DMS 273 (cell line): ENCODE results near the gene IRF2BPL.

Source experiments
- DNase-seq: peaks from one replicate; lab custom pipeline; 2025; ENCODE audit not compliant: unreplicated experiment; lab: John Stamatoyannopoulos, UW

Gene IRF2BPL

GRCh38 chr14:77028384-77029231, at the start of gene IRF2BPL:
TSS of gene IRF2BPL (minus strand) at chr14:77028708. CDS start at chr14:77027792, 916 bp downstream.
- DNase-seq, result peak; percentile 98

GRCh38 chr14:77077040-77077439, 48.5 kb upstream of the IRF2BPL start:
- no peak for DNase-seq

GRCh38 chr14:77076113-77076631, 47.7 kb upstream of the IRF2BPL start:
- no peak for DNase-seq

- DNase-seq, result no peak
Measured at GRCh38 chr14:77074969-77075368, 46.5 kb upstream of the IRF2BPL start.

GRCh38 chr14:77071938-77072388, 43.5 kb upstream of the IRF2BPL start:
- no peak for DNase-seq

- DNase-seq, result no peak
Measured at GRCh38 chr14:77069551-77069950, 41.0 kb upstream of the IRF2BPL start.

GRCh38 chr14:77068517-77069200, 40.2 kb upstream of the IRF2BPL start:
- no peak for DNase-seq

- peak; percentile 89 for DNase-seq
Measured at GRCh38 chr14:77067632-77068516, 39.4 kb upstream of the IRF2BPL start.

GRCh38 chr14:77066578-77067172, 38.2 kb upstream of the IRF2BPL start:
- no peak for DNase-seq

GRCh38 chr14:77065851-77066577, 37.5 kb upstream of the IRF2BPL start:
- no peak for DNase-seq

- DNase-seq, result peak; percentile 80
Measured at GRCh38 chr14:77064521-77065178, 36.1 kb upstream of the IRF2BPL start.

GRCh38 chr14:77063571-77064171, 35.2 kb upstream of the IRF2BPL start:
- DNase-seq, result peak; percentile 88

GRCh38 chr14:77062261-77062660, 33.8 kb upstream of the IRF2BPL start:
- no peak for DNase-seq

GRCh38 chr14:77061630-77062257, 33.2 kb upstream of the IRF2BPL start:
- DNase-seq, result no peak

GRCh38 chr14:77059276-77059915, 30.9 kb upstream of the IRF2BPL start:
- peak; percentile 96 for DNase-seq

GRCh38 chr14:77058785-77059184, 30.3 kb upstream of the IRF2BPL start:
- DNase-seq, result no peak

GRCh38 chr14:77058117-77058516, 29.6 kb upstream of the IRF2BPL start:
- DNase-seq, result no peak

- DNase-seq, result no peak
Measured at GRCh38 chr14:77055981-77056380, 27.5 kb upstream of the IRF2BPL start.
